HUES64 (cell line): ENCODE data around the gene FRMD7. TPM values are rescaled to one million over a fixed set of nuclear protein-coding genes. Genes with fewer than 3 reads are reported as not detected.
"Not testable (repeated sequence)": the region's sequence is repeated elsewhere in the genome, so short reads cannot be mapped to it uniquely, and the experiment has no call there.

Experiments used
- H3K27ac ChIP-seq: 2 replicates; pipeline ENCODE4 v1.7.0; 2013; ENCODE audit warnings: low read depth, low read length, inconsistent platforms
- H3K27me3 ChIP-seq: 2 replicates; pipeline ENCODE4 v1.6.1; 2013; ENCODE audit warnings: mild to moderate bottlenecking, low read length; ENCODE audit not compliant: insufficient read depth
- H3K36me3 ChIP-seq: 2 replicates; pipeline ENCODE4 v1.6.1; 2013; ENCODE audit warnings: mild to moderate bottlenecking, low read length; ENCODE audit not compliant: insufficient read depth
- H3K4me1 ChIP-seq: 2 replicates; pipeline ENCODE4 v1.6.1; 2013; ENCODE audit warnings: mild to moderate bottlenecking, low read length, moderate library complexity; ENCODE audit not compliant: insufficient read depth
- H3K4me3 ChIP-seq: 2 replicates; pipeline ENCODE4 v1.5.1; 2013; ENCODE audit warnings: mild to moderate bottlenecking, low read length, moderate library complexity
- H3K9ac ChIP-seq: 2 replicates; pipeline ENCODE4 v1.6.1; 2013; ENCODE audit warnings: mild to moderate bottlenecking, low read depth, low read length
- H3K9me3 ChIP-seq: 2 replicates; pipeline ENCODE4 v1.6.1; 2013; ENCODE audit warnings: low read depth, low read length; ENCODE audit not compliant: insufficient read depth
- WGBS: fragments of 150-250, 120-280 bp; methylation state at CpG from one replicate; pipeline ENCODE4 v1.1.7; 2013; ENCODE audit warnings: missing lambda C conversion rate; 5-methylcytosine and 5-hydroxymethylcytosine counted together
- polyA plus RNA-seq, 2 experiments: library from polyadenylated mRNA; stranded (reverse); fragments of 50-300 nt; gene quantifications; one replicate each; pipeline ENCODE4 v1.2.3, GENCODE V29; 2013

The FRMD7 gene
- not detected for polyA plus RNA-seq (2013, experiment 1 of 2)
- polyA plus RNA-seq (2013, experiment 2 of 2) = not detected

DNA sequence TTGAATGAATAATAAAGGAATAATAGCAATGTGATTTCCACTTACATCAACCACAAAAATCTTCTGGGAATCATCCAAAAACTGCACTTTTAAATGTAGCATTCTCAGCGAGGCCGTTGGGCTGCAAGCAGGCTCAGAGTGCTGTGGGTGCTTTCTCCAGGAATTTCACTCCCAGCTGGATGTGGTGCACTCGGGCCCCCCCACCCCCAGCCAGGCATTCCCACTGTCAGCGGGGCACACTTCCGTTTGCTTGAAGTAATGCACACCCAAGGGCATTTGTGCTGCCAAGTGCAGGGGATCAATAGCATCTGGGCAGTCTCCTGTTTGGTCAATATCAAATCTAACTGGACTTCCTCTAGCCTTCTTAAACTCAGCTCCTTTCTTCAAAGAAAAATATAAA, at the start of gene FRMD7:
FRMD7 (minus strand) TSS at position 278 of the 400 bp plus-strand sequence; CDS start at position 102, 176 bp downstream.
- Histone ChIP-seq H3K27ac (no peak within 1 kb of the TSS), H3K4me1 (no peaks in the 10 kb centered on the region), H3K4me3 (no peak within 1 kb of the TSS), H3K9ac (no peak within 1 kb of the TSS), H3K9me3 (no peaks in the 10 kb centered on the region), H3K27me3 (no peaks in the 10 kb centered on the region), H3K36me3 (no peaks in the 10 kb centered on the region)
- WGBS = 22% methylated on average over 5 of the region's 5 CpGs

DNA sequence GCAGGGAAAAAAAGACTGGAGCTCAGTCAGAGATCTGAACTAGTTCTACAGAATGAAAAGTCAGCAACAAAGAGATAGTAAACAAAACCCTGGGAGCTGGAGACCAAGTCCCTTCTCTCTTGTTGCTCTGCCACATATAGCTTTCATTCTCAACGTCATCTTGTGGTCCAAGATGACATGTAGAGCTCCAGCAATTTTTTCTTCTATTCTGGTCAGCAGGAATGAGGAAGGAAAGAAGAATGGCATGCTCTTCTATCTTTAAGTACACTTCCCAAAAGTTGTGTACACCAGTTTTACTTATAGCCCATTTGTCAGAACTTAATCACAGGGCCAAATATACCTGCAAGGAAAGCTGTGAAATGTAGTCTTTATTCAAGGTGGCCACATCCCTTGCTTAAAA, 45.8 kb upstream of the FRMD7 start:
- WGBS = 55% methylated on average over 1 of the region's 1 CpG
- Histone ChIP-seq H3K36me3 (no peaks in the 10 kb centered on the region), H3K9me3 (no peaks in the 10 kb centered on the region), H3K4me3 (no peak overlapping the region), H3K4me1 (peaks cover 18% of the 10 kb centered on the region), H3K27me3 (no peaks in the 10 kb centered on the region), H3K9ac (no peak overlapping the region), H3K27ac (no peak overlapping the region)

DNA sequence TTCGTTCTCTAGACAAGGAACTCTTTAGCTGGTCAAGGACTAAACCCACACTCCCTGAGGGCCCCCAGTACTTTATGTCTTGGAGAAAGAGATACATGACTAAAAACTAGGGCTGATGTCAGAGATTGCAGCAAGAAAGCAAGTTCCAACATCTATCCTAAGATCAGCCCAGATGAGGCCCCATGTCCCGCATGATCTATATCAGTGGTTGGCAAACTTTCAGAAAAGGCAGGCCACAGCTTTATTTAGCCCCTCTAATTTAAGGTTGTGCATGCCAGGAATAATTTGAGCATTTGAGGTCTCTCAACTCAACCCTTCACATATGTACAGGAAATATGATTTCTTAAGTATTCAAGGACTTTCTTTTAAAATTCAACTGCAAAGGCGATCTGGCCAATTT, 44.1 kb upstream of the FRMD7 start:
- no peaks in the 10 kb centered on the region for H3K27me3 ChIP-seq
- no peak overlapping the region for H3K9ac ChIP-seq
- no peaks in the 10 kb centered on the region for H3K9me3 ChIP-seq
- peaks cover 18% of the 10 kb centered on the region for H3K4me1 ChIP-seq
- H3K36me3 ChIP-seq = no peaks in the 10 kb centered on the region
- WGBS = 97% methylated on average over 3 of the region's 3 CpGs
- H3K4me3 ChIP-seq = no peak overlapping the region
- no peak overlapping the region for H3K27ac ChIP-seq

DNA sequence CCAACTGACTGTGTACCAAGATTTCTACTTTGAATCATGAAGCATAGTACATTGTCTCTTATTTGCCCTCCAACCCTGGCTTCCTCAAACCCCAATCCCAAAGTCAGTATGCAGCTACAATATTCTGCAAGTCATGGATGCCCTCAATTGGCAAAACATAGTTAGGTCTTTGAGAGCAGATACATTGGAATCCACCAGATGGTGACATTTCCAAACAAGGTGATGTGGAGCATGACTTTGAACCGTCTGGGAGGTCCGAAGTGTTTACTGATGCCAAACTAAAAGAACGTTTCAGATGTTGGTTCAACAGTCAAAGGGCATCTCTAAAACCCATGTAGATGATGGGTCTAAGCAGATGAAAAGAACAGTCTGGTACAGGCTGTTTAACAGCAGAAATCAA, 43.7 kb upstream of the FRMD7 start:
- Histone ChIP-seq H3K27ac (no peak overlapping the region), H3K4me3 (no peak overlapping the region), H3K36me3 (no peaks in the 10 kb centered on the region), H3K4me1 (peaks cover 18% of the 10 kb centered on the region), H3K9ac (no peak overlapping the region), H3K9me3 (no peaks in the 10 kb centered on the region), H3K27me3 (no peaks in the 10 kb centered on the region)
- WGBS = 89% methylated on average over 3 of the region's 3 CpGs

DNA sequence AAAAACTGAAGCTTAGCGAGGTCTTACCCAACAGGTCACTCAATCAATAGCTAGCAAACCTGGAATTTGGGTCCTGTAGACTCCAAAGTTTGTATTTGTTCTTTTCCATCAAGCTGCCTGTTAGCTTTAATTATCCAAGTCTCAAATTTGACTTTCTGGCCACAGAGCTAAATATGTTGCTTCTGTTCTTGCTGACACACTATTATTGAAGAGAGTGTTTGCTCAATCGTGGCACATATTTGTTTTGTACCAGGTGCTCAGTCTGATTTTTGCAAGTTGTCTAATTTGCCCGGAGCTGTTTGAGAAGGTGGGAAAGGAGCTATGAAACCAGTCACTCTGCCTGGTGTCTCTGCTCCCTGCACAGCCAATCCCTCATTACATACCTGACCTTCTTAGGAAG, 41.7 kb upstream of the FRMD7 start:
- Histone ChIP-seq H3K36me3 (no peaks in the 10 kb centered on the region), H3K4me1 (peaks cover 13% of the 10 kb centered on the region), H3K27me3 (no peaks in the 10 kb centered on the region)

DNA sequence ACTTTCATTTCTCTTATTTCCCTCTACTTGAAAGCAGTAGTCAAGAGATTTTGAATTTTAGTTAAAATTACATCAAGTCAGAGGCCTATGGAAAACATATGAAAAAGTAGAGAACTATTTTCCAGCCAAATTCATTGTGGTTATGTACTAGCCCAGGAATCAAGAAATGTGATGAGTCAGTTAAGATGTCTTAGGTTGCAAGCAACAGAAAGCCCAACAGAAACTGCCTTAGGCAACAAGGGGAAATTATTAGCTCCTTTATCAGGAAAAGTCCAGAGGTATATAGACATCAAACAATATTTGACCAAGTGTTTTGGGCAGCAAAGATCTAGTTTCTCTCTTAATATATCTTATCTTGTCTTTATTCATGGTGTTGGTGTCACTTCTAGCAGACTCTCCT, 37.8 kb upstream of the FRMD7 start:
- no peak overlapping the region for H3K27ac ChIP-seq

More for the DNA sequence above, 41.7 kb upstream of the FRMD7 start:
- WGBS = 100% methylated on average over 3 of the region's 3 CpGs
- H3K9me3 ChIP-seq = peaks cover 5% of the 10 kb centered on the region; the same call in 1 of the 2 replicates
- no peak overlapping the region for H3K27ac ChIP-seq
- H3K9ac ChIP-seq = no peak overlapping the region
- no peak overlapping the region for H3K4me3 ChIP-seq

DNA sequence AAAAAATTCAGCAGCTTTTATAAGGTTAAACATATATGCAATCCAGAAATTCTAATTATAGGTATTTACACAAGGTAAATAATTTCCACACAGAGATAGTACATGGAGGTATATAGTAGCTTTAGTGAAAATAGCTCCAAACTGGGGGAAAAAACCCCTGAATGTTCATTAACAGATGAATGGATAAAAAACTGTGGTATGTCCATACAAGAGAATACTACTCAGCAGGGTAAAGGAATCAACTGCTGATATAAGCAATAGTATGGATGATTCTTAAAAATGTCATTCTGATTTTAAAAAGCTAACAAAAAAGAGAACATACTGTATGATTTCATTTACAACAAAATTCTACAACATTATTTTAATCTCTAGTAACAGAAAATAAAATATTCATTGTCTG, 37.2 kb upstream of the FRMD7 start:
- H3K36me3 ChIP-seq = no peaks in the 10 kb centered on the region
- no peak overlapping the region for H3K9ac ChIP-seq
- H3K4me1 ChIP-seq = no peaks in the 10 kb centered on the region
- H3K4me3 ChIP-seq = no peak overlapping the region
- H3K9me3 ChIP-seq = peaks cover 8% of the 10 kb centered on the region; the same call in 1 of the 2 replicates
- no peaks in the 10 kb centered on the region for H3K27me3 ChIP-seq
- H3K27ac ChIP-seq = no peak overlapping the region

More for the DNA sequence above, 37.8 kb upstream of the FRMD7 start:
- no peaks in the 10 kb centered on the region for H3K4me1 ChIP-seq
- H3K36me3 ChIP-seq = no peaks in the 10 kb centered on the region
- no peak overlapping the region for H3K4me3 ChIP-seq
- H3K9ac ChIP-seq = no peak overlapping the region
- H3K27me3 ChIP-seq = no peaks in the 10 kb centered on the region
- peaks cover 8% of the 10 kb centered on the region; the same call in 1 of the 2 replicates for H3K9me3 ChIP-seq

- 97% methylated on average over 3 of the region's 3 CpGs for WGBS
Measured at GRCh38 chrX:132163094-132163493, 35.3 kb upstream of the FRMD7 start.

GRCh38 chrX:132153166-132153565, 25.3 kb upstream of the FRMD7 start:
- H3K4me3 ChIP-seq = no peak overlapping the region
- H3K27me3 ChIP-seq = no peaks in the 10 kb centered on the region
- no peak overlapping the region for H3K9ac ChIP-seq
- H3K4me1 ChIP-seq = no peaks in the 10 kb centered on the region
- no peaks in the 10 kb centered on the region for H3K9me3 ChIP-seq
- no peaks in the 10 kb centered on the region for H3K36me3 ChIP-seq
- H3K27ac ChIP-seq = no peak overlapping the region
- 85% methylated on average over 4 of the region's 4 CpGs for WGBS

More at GRCh38 chrX:132163094-132163493, 35.3 kb upstream of the FRMD7 start:
- H3K9ac ChIP-seq, H3K27ac ChIP-seq, H3K9me3 ChIP-seq, H3K4me1 ChIP-seq, H3K4me3 ChIP-seq, H3K36me3 ChIP-seq, H3K27me3 ChIP-seq: not testable (repeated sequence)

DNA sequence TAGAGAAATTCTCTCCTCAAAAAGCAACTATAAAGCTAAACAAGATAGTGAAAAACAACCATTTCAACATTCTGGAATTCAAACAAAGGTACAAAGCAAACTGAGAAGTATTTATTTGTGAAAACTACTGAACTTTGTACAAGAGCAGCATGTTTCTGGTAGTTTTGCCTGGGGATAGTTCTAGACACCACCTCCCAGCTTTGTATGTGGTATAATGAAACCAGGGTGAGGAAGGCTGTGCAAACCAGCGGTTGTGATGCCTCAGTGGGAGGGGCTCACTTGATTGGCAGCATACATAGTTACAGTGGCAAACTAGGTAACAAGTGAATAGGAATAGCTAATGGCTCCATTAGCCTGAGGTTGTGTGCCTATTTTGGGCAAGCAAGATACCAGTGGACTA, 18.6 kb upstream of the FRMD7 start:
- Histone ChIP-seq H3K9ac (no peak overlapping the region), H3K4me3 (no peak overlapping the region), H3K27ac (no peak overlapping the region), H3K36me3 (no peaks in the 10 kb centered on the region), H3K27me3 (no peaks in the 10 kb centered on the region), H3K4me1 (no peaks in the 10 kb centered on the region), H3K9me3 (no peaks in the 10 kb centered on the region)
- WGBS = 21% methylated on average over 1 of the region's 1 CpG

DNA sequence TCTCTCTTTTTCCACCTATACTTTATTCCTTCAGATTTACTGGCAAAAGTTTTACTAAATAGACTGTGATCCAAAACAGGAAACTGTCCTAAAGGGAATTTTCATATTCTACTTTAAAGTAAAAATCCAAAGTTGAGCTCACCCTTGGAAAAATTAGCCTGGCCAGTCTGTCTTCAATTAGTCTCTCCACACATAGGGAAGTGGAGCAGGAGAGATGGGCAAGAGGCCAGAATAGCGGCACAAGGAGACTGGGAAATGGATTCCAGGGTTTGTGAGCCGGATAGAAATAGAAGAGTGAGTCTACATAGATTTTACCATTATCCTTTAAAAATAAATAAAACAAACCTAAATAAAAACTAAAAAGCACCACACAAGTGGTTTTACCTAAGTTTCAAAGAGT, 16.2 kb upstream of the FRMD7 start:
- Histone ChIP-seq H3K9me3 (no peaks in the 10 kb centered on the region), H3K9ac (no peak overlapping the region), H3K4me1 (no peaks in the 10 kb centered on the region), H3K27me3 (no peaks in the 10 kb centered on the region), H3K27ac (no peak overlapping the region), H3K4me3 (no peak overlapping the region), H3K36me3 (no peaks in the 10 kb centered on the region)
- WGBS = no CpG with 5 or more reads among the region's 2 CpGs

DNA sequence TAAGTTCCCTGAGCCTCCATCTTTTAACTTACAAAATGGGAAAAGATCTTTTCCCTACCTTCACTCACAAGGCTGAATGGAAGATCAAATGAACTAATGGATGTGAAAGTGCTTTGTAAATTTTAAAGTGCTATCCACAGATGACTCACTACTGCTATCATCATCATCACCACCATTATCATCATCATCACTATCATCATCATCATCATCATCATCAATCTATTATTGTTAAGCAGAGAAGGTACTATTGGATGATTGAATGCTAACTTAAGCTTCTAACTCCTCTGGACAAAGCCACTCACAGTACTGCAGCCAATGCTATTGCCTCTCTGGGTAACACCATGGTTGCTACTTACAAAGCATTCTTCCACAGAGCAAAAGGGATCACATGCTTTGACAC, 1.9 kb downstream of the FRMD7 start:
- Histone ChIP-seq H3K27ac (no peak overlapping the region), H3K9ac (no peak overlapping the region), H3K9me3 (no peaks in the 10 kb centered on the region), H3K27me3 (no peaks in the 10 kb centered on the region), H3K4me3 (no peak overlapping the region), H3K4me1 (no peaks in the 10 kb centered on the region), H3K36me3 (no peaks in the 10 kb centered on the region)
